ENCODE data around the gene ZNF688. TPM values are rescaled to one million over a fixed set of nuclear protein-coding genes. Genes with fewer than 3 reads are reported as not detected.

The ZNF688 gene
- 10.9 and 12.3 TPM in 2 replicates for total RNA-seq

DNA sequence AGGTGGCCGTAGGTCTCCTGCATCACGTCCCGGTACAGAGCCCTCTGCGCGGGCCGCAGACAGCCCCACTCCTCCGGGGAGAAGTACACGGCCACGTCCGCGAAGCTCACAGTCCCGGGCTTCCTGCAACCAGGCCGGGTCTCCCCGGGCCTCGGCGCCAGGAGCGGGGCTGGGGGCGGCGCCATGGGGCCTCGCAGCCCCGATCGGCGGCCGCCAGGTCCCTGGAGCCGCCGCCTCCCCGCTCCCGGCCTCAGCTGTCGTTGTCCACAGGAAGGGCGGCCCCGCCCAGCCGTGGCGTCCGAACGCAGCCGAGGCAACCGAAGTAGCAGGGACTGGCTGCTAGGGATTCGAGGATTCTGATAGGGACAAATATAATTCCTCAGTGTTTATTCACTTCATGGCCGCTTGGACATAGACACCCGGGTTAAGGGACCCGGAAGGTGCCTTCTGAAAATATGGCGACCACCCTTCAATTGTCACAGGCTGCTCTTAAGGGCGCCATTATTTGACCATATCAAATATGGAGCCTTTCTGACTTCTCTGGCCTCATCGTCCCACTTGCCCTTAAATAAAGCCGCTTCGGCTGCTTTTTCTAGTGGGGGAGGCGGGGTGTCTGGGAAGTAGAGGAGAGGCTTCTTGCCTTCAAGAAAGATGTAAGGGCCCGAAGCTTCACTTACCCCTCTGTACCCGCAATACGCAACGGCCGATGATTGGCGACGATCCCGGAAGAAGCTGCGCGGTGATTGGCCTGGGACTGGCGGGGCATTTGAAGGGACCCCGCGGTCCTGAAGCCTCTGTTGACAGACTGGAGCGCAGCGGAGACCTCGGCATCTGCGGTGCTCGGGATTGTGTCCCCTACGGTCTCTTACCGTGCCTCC, at the start of gene ZNF688:
Gene ZNF688 (minus strand): TSS at position 270 of the 878 bp plus-strand sequence. CDS start 85 bp downstream, at position 185.
- TF ChIP-seq, protein P1, sequence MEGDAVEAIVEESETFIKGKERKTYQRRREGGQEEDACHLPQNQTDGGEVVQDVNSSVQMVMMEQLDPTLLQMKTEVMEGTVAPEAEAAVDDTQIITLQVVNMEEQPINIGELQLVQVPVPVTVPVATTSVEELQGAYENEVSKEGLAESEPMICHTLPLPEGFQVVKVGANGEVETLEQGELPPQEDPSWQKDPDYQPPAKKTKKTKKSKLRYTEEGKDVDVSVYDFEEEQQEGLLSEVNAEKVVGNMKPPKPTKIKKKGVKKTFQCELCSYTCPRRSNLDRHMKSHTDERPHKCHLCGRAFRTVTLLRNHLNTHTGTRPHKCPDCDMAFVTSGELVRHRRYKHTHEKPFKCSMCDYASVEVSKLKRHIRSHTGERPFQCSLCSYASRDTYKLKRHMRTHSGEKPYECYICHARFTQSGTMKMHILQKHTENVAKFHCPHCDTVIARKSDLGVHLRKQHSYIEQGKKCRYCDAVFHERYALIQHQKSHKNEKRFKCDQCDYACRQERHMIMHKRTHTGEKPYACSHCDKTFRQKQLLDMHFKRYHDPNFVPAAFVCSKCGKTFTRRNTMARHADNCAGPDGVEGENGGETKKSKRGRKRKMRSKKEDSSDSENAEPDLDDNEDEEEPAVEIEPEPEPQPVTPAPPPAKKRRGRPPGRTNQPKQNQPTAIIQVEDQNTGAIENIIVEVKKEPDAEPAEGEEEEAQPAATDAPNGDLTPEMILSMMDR (IDR thresholded peaks at IDR 0.05; ENCODE audit: extremely low read depth, low read depth, low read length), result no peak
- Histone ChIP-seq H3K9me3 (ENCODE audit: low read depth, low read length) (no peaks in the 10 kb centered on the region), H3K27ac (ENCODE audit: low read depth, low read length) (peak within 1 kb of the TSS; percentile 81), H3K36me3 (ENCODE audit: insufficient read depth, low read length) (no peaks in the 10 kb centered on the region), H3K4me3 (ENCODE audit: insufficient read depth, low read length) (peak within 1 kb of the TSS; percentile 81), H4K20me1 (ENCODE audit: insufficient read depth, low read length) (no peaks in the 10 kb centered on the region), H3K79me2 (ENCODE audit: insufficient read depth, low read length) (no peaks in the 10 kb centered on the region), H3K27me3 (ENCODE audit: insufficient read depth, low read length) (no peaks in the 10 kb centered on the region), H2AFZ (ENCODE audit: low read length) (peak within 1 kb of the TSS; percentile 93), H3K4me1 (ENCODE audit: insufficient read depth, low read length) (peaks cover 19% of the 10 kb centered on the region), H3K4me2 (ENCODE audit: insufficient read depth, low read length) (peak within 1 kb of the TSS; percentile 83)
- peak; percentile 100 for DNase-seq (ENCODE audit: insufficient read length, low spot score, missing footprints)

DNA sequence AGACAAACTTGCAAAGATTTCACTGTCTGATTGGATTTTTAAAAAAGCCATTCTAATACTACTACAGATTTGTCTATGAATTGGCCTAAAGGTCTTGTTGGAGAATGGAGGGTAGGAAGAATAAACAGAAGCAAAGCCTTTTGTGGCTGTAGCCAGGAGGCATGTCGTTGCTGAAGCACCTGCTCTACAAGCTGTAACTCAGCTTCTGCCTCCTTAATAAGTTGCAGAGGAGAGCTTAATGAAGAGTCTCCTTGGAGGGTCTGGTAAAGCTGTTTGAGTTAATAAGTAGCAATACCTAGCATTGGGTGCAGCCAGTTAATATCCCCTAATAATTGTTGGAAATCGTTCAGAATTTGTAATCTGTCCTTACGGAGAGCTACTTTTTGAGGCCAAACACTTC, 48.7 kb upstream of the ZNF688 start:
- Histone ChIP-seq H3K9me3 (ENCODE audit: low read depth, low read length) (no peaks in the 10 kb centered on the region), H3K36me3 (ENCODE audit: insufficient read depth, low read length) (no peaks in the 10 kb centered on the region), H3K4me1 (ENCODE audit: insufficient read depth, low read length) (peaks cover 10% of the 10 kb centered on the region), H3K27me3 (ENCODE audit: insufficient read depth, low read length) (peaks cover 3% of the 10 kb centered on the region), H3K4me3 (ENCODE audit: insufficient read depth, low read length) (no peak overlapping the region), H3K4me2 (ENCODE audit: insufficient read depth, low read length) (no peak overlapping the region), H3K79me2 (ENCODE audit: insufficient read depth, low read length) (no peaks in the 10 kb centered on the region), H2AFZ (ENCODE audit: low read length) (no peak overlapping the region), H3K27ac (ENCODE audit: low read depth, low read length) (no peak overlapping the region), H4K20me1 (ENCODE audit: insufficient read depth, low read length) (no peaks in the 10 kb centered on the region)
- DNase-seq (ENCODE audit: insufficient read length, low spot score, missing footprints), result no peak
- TF ChIP-seq, protein P1 (IDR thresholded peaks at IDR 0.05; ENCODE audit: extremely low read depth, low read depth, low read length), result no peak

DNA sequence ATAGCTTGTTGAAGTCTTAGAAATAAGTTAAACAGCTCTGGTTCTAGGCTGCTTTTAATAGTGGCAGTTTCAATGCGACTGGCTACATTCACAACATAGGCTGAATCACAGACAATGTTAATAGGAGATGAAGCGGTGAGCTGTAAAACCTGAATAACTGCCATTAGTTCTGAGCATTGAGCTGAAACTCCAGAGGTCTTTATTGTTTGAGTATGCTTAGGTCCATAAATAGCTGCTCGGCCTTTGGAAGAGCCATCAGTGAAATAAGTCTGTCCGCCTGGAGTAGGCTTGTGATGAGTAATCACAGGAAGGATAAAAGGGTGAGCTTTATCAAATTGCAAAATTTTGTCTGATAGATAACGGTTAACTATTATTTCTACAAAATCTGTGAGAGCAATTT, 48.1 kb upstream of the ZNF688 start:
- Histone ChIP-seq H3K79me2 (ENCODE audit: insufficient read depth, low read length) (no peaks in the 10 kb centered on the region), H2AFZ (ENCODE audit: low read length) (no peak overlapping the region), H3K9me3 (ENCODE audit: low read depth, low read length) (no peaks in the 10 kb centered on the region), H3K4me3 (ENCODE audit: insufficient read depth, low read length) (no peak overlapping the region), H3K36me3 (ENCODE audit: insufficient read depth, low read length) (no peaks in the 10 kb centered on the region), H3K27ac (ENCODE audit: low read depth, low read length) (no peak overlapping the region), H3K4me2 (ENCODE audit: insufficient read depth, low read length) (no peak overlapping the region), H3K27me3 (ENCODE audit: insufficient read depth, low read length) (peaks cover 3% of the 10 kb centered on the region), H3K4me1 (ENCODE audit: insufficient read depth, low read length) (peaks cover 10% of the 10 kb centered on the region), H4K20me1 (ENCODE audit: insufficient read depth, low read length) (no peaks in the 10 kb centered on the region)
- TF ChIP-seq, protein P1 (IDR thresholded peaks at IDR 0.05; ENCODE audit: extremely low read depth, low read depth, low read length), result no peak
- no peak for DNase-seq (ENCODE audit: insufficient read length, low spot score, missing footprints)

DNA sequence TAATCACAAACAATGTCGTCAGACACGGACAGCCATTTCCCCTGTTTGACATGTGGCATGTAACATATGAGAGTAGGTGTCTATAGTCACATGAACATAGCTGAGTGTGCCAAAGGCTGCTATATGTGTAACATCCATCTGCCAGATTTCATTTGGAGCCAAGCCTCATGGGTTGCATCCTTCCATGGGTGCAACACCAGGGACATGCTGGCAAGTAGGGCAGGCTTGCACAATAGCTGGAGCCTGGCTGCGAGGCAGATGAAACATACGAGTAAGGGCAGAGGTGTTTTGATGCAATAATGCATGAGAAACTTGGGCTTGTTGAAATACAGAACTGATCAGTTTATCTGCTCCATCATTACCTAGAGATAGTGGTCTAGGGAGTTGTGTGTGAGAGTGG, 47.7 kb upstream of the ZNF688 start:
- Histone ChIP-seq H4K20me1 (ENCODE audit: insufficient read depth, low read length) (no peaks in the 10 kb centered on the region), H3K27ac (ENCODE audit: low read depth, low read length) (no peak overlapping the region), H3K27me3 (ENCODE audit: insufficient read depth, low read length) (peaks cover 3% of the 10 kb centered on the region), H3K4me2 (ENCODE audit: insufficient read depth, low read length) (no peak overlapping the region), H3K4me3 (ENCODE audit: insufficient read depth, low read length) (no peak overlapping the region), H2AFZ (ENCODE audit: low read length) (no peak overlapping the region), H3K4me1 (ENCODE audit: insufficient read depth, low read length) (peaks cover 10% of the 10 kb centered on the region), H3K9me3 (ENCODE audit: low read depth, low read length) (no peaks in the 10 kb centered on the region), H3K36me3 (ENCODE audit: insufficient read depth, low read length) (no peaks in the 10 kb centered on the region), H3K79me2 (ENCODE audit: insufficient read depth, low read length) (no peaks in the 10 kb centered on the region)
- DNase-seq (ENCODE audit: insufficient read length, low spot score, missing footprints), result no peak
- TF ChIP-seq, protein P1 (IDR thresholded peaks at IDR 0.05; ENCODE audit: extremely low read depth, low read depth, low read length), result no peak
